ENCODE results near the gene ETS2.

ETS2 gene

DNA sequence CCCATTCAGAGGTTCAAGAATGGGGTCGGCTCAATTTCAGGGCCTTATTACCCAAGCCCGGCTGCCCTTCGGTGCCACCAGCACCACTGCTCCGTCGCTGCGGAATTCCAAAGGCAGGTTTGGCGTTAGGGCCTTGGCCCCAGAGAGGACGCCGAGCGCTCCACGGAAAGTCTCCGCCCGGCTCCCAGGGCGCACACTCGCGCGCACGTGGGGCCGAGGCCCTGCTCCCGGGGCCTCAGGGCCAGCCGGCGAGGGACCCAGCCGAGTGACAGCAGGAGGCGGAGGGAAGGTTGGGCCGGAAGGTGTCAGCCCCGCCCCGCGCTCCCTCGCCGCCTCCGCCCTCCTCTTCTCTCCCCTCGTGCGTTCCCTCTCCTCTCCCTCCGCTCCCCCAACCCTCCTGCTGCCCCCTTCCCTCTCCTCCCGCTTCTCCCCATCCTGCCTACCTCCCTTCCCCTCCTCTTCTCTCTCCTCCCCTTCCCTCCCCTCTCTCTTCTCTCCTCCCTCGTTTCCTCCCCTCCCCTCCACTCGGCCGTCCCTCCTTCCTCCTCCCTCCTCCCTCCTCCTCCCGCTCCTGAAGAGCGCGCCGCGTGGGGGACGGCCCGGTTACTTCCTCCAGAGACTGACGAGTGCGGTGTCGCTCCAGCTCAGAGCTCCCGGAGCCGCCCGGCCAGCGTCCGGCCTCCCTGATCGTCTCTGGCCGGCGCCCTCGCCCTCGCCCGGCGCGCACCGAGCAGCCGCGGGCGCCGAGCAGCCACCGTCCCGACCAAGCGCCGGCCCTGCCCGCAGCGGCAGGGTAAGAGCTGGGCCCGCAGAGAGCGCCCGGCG lies at the start of gene ETS2:
Gene ETS2 (plus strand): TSS at position 602 of the 825 bp plus-strand sequence. CDS start 4,106 bp downstream, outside the sequence.
- DNase-seq = peak; percentile 66

DNA sequence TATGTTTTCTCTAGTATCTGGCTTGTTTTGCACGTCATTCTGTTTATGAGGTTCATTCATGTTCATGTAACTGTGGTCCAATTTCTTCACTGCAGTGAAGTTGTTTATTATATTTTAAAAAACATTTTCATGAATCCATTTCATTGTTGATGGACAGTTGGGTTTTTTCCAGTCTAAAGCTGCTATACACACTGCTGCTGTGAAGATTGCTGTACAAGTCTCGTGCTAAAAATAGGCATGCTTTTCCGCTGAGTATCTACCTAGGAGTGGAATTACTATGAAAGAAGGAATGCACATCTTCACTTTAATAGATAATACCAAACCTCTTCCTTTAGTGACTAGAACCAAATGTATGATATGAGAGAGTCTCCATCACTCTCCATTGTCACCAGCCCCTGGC lies 49.0 kb upstream of the ETS2 start:
- no peak for DNase-seq

DNA sequence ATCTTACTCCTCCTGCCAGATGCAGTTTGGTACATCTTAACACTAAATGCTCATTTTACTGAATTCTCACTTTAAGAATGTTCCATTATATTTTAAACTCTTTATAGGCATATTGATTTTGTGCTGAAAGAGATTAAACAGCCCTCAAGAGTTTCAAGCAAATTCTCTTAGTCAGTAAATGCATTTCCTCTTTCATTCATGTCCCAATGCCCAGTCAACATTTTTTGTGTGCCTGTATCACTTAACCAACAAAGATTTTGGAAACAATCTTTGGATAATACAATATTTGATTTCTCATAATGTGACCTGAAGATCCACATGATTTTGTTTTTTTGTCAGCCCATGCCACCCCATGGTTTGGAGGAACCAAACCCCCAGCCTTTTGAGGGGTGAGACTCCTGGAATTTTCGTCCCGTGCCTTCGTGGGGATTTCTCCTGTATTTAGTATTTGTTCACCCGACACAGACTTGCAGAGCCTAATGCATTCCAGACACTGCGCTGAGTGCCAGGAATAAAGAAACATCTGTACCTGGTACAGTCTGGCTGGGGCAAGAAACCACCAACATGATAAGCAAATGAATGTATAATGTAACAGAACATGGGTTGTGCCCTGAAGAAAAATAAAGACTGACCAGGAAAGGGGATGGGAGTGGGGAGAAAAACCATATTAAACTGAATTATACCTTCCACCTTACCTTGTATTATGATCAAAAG lies 47.1 kb upstream of the ETS2 start:
- no peak for DNase-seq

DNA sequence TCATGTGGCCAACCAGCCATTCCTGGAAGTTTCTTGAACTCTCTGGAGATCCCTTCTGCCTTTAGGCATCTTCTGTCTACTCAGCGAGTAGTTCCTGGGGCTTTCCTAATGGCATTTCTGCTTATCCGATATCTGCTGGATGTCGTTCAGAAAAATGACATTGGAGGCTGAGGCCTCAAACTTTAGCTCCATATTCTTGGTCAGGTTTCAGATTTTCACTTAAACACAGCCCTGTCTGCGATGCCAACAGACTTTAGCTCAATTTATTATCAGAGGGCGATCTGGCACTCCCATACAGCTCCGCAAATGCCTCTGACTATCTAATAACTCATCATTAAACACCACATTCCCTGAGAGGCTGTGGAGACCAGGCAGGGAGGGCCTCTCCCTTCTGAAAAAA lies 46.3 kb upstream of the ETS2 start:
- no peak for DNase-seq

DNA sequence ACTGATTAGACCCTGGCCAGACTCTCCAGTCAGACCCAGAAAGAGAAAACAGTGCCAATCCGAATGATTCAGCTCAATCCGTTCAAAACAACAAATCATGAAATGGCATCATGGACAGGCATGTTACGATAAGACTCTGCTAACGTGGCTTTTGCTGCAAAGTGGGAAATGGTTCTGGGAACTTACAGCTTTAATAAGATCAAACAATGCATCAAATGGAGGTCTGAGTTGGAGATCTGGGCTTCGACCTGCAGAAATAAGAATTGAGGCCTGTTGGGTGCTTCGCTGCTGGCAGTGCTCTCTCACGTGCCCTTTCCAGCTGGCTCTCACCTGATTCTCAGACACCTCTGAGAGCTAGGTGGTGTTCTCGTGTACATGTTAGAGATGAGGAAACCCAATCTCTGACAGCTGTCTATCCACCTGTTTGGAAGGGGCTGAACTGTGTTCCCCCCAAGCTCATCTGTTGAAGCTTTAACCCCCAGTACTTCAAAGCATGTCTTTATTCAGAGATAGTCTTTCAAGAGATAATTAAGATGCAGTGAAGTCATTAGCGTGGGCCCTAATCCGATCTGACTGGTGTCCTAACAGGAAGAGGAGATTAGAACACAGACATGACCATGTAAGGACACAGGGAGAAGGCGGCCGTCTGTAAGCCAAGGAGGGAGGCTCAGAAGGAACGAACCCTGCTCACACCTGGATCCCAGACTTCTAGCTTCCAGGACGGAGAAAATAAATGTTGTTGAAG lies 45.5 kb upstream of the ETS2 start:
- DNase-seq = no peak

DNA sequence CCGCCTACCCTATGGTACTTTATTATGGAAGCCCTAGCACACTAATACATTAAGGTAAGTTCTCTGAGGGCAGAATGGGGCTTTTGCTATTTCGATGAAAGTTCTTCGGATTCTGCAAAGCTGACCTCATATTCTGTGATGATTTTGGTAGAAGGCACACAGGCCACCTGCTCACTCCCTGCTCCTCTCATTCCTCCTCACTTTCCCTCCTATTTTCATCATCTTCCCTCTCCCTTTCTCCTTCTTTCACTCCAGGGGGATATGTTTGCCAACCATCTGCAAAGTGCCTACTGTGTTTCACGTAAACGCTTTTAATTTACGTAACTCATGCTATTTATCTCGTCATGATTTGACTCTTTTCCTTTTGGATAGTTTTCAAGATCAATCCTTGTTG lies 45.0 kb upstream of the ETS2 start:
- no peak for DNase-seq

DNA sequence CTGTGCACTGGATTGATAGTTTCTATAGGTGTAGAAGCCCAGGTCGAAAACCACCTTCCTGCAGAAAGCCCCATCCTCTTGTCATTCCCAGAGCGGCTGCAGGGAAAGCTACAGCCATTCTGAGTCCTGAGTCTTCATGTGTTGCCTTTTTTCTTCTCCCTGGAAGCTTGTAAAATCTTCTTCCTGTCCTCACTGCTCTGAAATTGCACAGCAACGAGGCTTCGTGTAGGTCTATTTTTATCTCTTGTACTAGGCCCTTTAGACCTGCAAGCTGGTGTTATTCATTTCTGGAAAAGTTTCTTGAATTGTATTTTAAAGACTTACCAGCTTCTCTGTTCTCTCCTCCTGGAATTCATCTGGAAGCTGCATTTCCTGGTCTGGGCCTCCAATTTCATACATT lies 44.2 kb upstream of the ETS2 start:
- no peak for DNase-seq

DNA sequence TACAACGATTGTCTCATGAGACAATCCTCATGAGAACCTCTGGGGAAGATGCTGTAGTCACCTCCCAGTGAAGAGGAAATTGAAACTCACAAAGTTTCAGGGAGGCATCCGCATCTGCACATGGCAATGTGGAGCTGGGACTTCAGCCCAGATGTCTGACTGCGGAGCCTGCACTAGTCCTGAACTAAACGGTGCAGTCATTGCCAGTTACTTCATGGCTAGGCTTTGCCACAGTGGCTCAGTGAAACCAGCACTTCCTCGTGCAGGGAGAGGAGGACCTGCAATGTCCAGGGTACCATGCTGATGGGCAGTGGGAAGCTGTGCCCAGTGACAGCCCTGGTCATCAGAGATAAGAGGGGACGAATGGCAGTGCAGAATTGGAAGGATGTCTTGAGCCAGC lies 40.7 kb upstream of the ETS2 start:
- no peak for DNase-seq

DNA sequence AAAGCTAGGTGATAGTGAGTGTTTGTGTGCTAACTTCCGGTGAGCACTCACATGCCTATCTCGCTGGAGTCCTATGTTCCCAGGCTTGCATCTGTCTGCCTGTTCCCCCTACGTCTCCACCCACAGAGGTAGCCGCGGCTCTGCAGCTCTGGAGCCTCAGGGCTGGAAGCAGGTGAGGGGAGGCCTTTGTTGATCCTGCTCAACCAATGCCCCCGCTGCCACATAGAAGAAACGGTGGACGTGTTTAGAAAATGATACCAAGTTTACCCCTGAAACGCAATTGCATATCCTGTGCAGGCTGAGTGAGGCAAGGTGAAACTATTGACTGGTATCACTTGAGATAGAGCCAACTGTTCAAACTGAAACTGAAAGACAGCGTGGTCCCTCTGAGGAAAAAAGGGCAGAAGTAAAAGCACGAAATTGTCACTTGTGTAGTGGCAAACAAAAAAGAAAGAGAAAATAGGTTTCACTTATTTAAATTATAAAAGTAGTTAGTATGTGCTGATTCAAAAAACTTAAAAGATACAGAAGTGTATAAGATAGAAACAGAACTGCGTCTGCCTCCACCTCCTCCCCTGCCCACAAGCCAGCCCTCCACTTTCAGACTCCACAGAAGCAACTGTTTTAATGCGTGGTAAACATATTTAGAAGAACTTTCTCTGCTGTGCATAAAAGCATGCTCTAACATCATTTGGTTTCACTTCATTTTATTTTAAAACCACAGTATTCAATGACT lies 38.6 kb upstream of the ETS2 start:
- peak; percentile 74 for DNase-seq

DNA sequence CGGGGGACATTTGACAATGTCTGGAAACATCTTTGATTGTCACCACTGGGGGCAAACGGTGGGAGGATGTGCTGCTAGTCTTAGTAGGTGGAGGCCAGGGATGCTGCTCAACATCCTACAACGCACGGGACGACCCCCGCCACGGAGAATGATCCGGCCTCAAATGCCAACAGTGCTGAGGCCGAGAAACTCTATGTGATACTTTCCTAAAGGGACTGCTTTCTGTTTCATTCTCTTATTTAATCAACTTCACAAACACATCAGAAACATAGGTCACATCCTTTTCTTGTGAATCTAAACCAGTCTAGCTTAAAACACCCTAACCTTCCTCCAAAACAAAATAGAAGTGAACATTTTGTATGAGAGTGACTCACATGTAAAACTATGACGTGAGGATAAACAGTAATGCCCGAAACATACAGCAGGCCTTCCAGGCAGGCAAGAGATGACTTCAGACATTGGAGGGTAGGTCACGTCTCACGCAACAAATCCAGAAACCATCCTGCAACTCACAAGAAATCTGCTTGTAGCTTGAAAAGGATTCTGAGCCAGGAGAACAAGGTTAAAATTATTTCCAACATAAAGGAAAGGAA lies 37.2 kb upstream of the ETS2 start:
- peak; percentile 66 for DNase-seq

DNA sequence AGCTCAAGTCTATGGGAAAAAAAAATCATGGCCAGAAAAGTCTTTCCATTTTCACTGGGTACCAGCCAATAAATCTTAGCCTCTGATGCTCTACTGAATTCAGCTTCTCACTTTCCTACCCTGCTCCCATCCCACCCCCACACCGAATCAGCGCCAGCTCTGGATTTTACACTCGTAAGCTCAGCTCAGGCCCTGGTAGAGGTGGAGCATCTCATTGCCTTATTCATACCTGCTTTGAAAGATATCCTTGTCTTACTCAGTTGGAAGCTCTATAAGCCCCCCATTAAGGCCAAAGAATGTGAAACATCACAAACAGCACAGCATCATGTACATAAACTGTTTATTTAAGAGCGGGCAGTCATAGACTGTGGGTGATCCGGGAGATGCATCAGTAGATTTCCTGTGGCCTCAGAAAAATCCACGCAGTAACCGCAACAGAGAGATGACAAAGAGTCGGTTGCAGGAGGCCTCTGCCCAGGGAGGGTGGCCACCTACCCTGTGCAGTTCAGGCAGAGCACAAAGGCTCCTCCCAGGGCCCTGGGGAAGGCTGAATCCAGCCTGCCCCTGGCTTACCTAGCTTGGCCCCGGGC lies 36.4 kb upstream of the ETS2 start:
- DNase-seq = no peak

DNA sequence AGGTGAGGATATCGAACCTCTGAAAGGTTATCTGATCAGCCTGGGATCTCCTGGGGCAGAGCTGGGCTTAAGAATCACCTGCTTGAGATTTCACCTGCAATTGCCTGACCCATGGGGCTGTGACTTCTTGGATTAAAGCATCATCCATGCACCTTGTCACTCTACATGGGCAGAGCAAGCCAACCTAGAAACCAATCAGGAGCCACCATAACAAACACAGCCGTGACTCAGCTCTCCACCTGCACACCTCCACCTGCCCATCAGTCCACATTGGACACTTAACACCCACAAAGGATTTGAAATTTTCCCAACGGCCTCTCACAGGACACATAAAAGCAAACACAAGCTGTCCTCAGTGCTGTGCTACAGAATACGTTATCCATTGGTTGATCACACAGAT lies 35.1 kb upstream of the ETS2 start:
- DNase-seq = no peak

DNA sequence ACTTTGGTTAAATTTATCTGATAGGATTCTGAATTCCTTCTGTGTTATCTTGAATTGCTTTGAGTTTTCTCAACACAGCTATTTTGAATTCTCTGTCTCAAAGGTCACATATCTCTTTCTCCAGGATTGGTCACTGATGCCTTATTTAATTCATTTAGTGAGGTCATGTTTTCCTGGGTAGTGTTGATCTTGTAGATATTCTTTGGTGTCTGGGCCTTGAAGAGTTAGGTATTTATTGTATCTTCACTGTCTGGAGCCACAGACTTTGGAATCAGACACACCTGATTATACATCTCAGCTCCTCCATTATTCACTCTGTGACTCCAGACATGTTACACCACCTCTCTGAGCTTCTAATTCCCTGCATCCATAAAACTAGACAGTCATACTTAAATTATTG lies 34.2 kb upstream of the ETS2 start:
- DNase-seq = no peak

DNA sequence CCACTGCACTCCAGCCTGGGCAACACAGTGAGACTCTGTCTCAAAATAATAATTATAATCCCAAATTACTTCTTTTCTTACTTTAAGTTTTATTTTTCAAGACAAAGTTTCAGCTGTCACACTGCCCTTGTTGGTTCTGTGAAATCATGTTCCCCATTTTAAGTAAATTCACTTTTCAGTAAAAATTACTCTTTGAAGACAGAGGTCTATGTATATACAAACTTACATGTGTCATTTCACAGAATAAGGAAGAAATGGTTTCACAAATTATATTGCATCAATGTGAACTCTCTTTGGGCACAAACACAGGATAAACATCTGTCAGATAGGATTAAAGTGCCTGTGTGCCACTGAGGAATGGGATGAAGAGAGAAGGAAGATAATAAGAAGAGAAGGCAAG lies 33.1 kb upstream of the ETS2 start:
- no peak for DNase-seq

DNA sequence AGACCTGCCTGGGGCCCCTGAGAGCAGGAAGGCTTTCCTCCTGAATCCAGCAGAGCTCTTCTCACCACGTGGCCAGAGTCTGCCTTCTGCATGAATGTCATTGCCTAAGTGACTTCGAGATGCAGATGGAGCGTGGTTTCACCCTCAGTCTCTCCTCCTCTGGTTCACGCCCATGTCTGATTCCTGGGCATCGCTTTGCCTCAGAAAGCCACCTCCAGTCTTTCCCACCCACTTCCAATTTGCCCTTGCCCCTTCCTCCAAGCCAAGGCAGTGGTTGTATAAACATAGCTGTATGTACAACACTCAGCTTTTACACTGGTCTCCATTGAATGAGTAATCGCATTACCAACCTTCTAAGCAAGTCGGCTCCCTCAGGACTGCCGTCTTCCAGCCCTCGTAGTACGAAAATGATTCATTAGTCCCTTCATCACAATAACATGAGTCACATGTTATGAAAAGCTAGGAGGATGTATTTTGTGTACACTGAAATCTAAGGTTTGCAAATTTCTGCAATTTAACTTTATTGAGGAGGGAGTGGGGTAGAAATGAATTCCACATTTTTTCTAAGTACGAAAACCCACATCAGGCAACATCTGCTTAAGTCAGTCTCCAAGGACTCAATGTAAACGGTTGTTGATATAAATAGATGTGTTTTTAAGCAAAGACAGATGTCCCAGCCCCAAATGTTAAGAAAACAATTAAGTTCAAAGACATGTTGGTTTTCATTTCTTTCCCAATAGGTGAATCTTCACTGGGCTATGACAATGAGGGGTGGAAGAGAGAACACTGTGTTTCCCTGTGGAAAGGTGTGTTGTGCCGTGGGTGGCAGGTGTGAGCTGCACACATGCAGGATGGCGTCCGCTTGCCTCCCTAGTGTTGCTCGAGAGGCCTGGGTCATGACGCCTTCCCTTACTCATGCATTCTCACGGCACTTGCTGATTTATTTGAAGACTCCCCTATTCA lies 32.3 kb upstream of the ETS2 start:
- no peak for DNase-seq

DNA sequence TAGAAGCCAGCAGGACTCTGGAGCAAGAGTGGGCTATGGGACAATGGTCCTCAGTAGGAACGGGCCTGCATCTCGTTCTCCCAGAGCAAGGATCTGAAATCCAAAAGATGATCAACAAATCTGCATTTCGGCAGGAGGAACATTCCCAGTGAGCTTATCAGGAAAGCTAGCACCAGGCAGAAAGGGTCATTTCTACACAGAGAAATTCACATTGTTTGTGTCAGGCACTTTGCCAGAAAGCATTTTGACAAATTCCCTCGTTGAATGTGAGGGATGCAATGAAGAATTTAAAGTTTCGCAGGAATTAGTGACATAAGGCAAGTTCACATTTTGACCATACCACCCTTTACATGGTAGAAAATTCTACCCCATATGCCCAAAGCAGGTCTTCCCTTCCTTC lies 31.6 kb upstream of the ETS2 start:
- DNase-seq = no peak

DNA sequence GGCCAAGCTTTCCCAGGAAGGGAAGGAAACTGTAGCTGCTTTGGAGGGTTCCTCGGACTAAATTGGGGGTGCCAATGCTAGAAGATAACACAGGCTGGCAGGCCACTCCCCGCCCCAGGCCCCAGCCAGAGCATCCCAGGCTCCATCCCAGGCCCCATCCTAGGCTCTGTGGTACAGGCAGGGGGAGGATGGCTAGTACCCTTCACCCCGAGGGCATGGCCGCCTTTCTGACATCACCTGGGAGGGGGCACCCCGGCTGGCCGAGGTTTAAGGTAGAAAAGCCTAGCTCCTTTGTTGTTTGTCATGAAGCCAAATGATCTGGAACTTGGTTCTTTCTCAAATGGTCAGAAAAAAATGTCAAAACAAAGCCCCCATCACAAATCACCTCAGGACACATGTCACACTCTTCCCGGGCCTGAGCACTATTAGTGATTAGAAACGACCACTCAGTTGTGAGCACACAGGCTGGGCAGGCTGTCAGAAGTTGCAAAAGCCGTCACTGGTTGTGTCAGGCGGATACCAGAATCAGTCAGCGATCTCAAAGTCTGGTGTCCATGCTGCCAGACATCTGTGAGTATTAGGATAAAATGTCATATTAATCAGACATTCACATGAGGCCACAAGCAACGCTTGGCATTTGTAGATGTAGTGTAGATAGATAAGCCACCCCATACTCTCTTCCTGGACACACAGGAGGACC lies 31.0 kb upstream of the ETS2 start:
- DNase-seq = no peak

DNA sequence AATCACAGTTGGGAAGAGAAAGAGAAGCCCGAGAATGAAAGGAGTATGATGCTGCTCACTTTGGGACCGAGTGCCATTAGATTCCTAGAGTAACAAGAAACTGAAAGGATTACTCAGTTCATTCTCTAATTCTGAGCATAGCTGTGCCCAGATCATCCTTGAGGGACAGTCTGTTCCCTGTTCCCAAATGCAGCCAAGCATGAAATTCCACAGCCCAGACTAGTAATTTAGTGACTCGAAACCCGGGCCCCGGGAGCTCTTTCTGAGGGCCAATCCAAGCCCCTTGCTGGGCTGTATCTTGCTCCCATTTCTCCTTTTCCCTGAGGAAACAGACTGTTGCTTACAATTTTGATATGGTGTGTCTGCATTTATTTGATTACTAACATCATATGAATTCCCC lies 30.0 kb upstream of the ETS2 start:
- DNase-seq = no peak

DNA sequence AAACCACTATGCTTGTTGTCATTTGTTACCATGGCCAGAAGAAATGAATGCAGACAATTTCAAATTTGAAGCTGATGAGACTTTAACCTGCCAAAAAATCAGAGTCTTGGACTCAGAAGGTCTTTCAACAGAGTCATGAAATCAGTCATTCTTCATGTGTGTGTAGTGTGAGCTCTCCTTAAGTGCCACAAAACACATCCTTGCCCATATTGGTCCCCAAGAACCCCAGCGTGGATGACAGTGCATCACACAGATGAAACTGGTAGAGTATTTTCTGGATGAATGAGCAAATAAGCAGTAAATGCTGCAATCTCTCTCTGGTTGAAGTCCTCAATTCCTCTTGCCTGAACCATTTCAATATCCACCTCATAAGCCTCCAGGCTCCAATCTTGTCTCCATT lies 28.7 kb upstream of the ETS2 start:
- DNase-seq = no peak

DNA sequence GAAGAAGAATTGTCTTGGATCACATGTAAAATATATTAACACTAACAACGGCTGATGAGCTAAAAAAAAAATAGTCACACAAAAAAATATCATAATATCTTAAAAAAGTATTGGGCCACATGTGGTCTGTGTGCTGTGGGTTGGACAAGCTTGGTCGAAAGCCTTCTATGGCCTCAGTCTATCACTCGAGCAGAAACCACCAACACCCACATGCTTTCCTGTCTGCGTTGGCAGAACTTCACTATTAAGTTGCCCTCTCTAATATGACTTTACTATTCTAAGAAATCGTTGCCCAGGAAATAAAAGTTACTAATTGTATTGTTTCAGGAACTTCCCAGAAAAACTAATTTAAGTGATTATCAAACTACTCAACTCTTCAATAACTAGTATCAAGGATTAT lies 28.2 kb upstream of the ETS2 start:
- peak; percentile 35 for DNase-seq

Measured in CD4-positive, alpha-beta T cell treated with Interleukin-4 for 4 hours (primary cell).